Measurements from ENCODE around the gene EPB41L4A. TPM values are rescaled to one million over a fixed set of nuclear protein-coding genes. Genes with fewer than 3 reads are reported as not detected.
A peak's percentile ranks its signal among the peaks of the same experiment; 100 is the strongest.

Gene EPB41L4A
- polyA plus RNA-seq, 1 donor from 2014 or later: 7.4 TPM

DNA sequence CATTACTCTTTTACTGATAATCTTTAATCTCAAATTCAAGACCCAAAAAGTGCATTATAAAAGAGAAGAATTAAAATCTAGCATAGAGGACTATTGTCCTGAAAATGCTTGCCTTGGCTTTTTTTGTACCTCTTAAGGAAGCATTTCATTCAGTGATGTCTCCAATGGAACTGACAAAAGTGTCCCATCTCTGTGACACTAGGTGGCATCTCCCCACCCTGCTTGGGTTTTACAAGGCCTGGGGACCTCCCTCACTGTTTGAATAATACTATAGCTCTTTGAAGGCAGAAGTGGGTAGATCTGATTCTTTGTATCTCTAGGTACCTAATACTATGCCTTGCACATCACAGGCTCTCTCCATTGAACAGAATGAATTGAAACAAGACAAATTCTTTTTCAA, 180.6 kb downstream of the EPB41L4A start:
- Histone ChIP-seq H3K9ac (ENCODE audit: low read length) (no peak overlapping the region), H4K20me1 (ENCODE audit: insufficient read depth) (no peaks in the 10 kb centered on the region), H3K4me2 (ENCODE audit: low read length) (no peak overlapping the region), H3K27me3 (ENCODE audit: insufficient read depth, low read depth, low read length) (no peaks in the 10 kb centered on the region), H3K4me3 (ENCODE audit: low read length) (no peak overlapping the region), H3K9me3 (ENCODE audit: low read length) (no peaks in the 10 kb centered on the region), H3K27ac (ENCODE audit: low read length) (no peak overlapping the region), H3F3A (ENCODE audit: insufficient read depth, low read length, poor library complexity, severe bottlenecking) (no peaks in the 10 kb centered on the region), H3K36me3 (ENCODE audit: insufficient read depth, low read length) (no peaks in the 10 kb centered on the region), H2AFZ (ENCODE audit: low read depth, low read length) (no peak overlapping the region), H3K79me2 (replicated peaks; ENCODE audit: insufficient read depth, low read length) (no peaks in the 10 kb centered on the region), H3K9me2 (ENCODE audit: insufficient read depth, low read length) (no peaks in the 10 kb centered on the region)
- TF ChIP-seq, protein P1, sequence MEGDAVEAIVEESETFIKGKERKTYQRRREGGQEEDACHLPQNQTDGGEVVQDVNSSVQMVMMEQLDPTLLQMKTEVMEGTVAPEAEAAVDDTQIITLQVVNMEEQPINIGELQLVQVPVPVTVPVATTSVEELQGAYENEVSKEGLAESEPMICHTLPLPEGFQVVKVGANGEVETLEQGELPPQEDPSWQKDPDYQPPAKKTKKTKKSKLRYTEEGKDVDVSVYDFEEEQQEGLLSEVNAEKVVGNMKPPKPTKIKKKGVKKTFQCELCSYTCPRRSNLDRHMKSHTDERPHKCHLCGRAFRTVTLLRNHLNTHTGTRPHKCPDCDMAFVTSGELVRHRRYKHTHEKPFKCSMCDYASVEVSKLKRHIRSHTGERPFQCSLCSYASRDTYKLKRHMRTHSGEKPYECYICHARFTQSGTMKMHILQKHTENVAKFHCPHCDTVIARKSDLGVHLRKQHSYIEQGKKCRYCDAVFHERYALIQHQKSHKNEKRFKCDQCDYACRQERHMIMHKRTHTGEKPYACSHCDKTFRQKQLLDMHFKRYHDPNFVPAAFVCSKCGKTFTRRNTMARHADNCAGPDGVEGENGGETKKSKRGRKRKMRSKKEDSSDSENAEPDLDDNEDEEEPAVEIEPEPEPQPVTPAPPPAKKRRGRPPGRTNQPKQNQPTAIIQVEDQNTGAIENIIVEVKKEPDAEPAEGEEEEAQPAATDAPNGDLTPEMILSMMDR (IDR thresholded peaks at IDR 0.05; ENCODE audit: poor library complexity, severe bottlenecking): peak; percentile 19
- peak; percentile 22 for TF ChIP-seq RAD21 (conservative IDR thresholded peaks at IDR 0.05)
- no peak for TF ChIP-seq REST (IDR thresholded peaks at IDR 0.05; ENCODE audit: borderline replicate concordance)
- no peak for TF ChIP-seq EZH2 (IDR thresholded peaks at IDR 0.05; ENCODE audit: borderline replicate concordance, insufficient read depth, low read length, poor library complexity, severe bottlenecking)
- TF ChIP-seq MXI1 (conservative IDR thresholded peaks at IDR 0.05; ENCODE audit: poor library complexity, severe bottlenecking): no peak

GRCh38 chr5:112237456-112237855, 181.6 kb downstream of the EPB41L4A start:
- Histone ChIP-seq H3K9ac (ENCODE audit: low read length) (no peak overlapping the region), H3K9me3 (ENCODE audit: low read length) (no peaks in the 10 kb centered on the region), H3K27ac (ENCODE audit: low read length) (no peak overlapping the region), H3K4me3 (ENCODE audit: low read length) (no peak overlapping the region), H3K4me2 (ENCODE audit: low read length) (no peak overlapping the region), H3K36me3 (ENCODE audit: insufficient read depth, low read length) (no peaks in the 10 kb centered on the region), H3K79me2 (replicated peaks; ENCODE audit: insufficient read depth, low read length) (no peaks in the 10 kb centered on the region), H2AFZ (ENCODE audit: low read depth, low read length) (no peak overlapping the region), H4K20me1 (ENCODE audit: insufficient read depth) (no peaks in the 10 kb centered on the region), H3F3A (ENCODE audit: insufficient read depth, low read length, poor library complexity, severe bottlenecking) (no peaks in the 10 kb centered on the region), H3K9me2 (ENCODE audit: insufficient read depth, low read length) (no peaks in the 10 kb centered on the region), H3K27me3 (ENCODE audit: insufficient read depth, low read depth, low read length) (no peaks in the 10 kb centered on the region)
- TF ChIP-seq, protein P1 (IDR thresholded peaks at IDR 0.05; ENCODE audit: poor library complexity, severe bottlenecking): no peak
- no peak for TF ChIP-seq TAF1 (IDR thresholded peaks at IDR 0.05; ENCODE audit: low read depth)
- TF ChIP-seq MXI1 (conservative IDR thresholded peaks at IDR 0.05; ENCODE audit: poor library complexity, severe bottlenecking): no peak
- no peak for TF ChIP-seq EP300 (conservative IDR thresholded peaks at IDR 0.05; ENCODE audit: poor library complexity, severe bottlenecking)
- TF ChIP-seq REST (IDR thresholded peaks at IDR 0.05; ENCODE audit: borderline replicate concordance): no peak
- no peak for TF ChIP-seq SMC3 (conservative IDR thresholded peaks at IDR 0.05; ENCODE audit: poor library complexity)
- no peak for TF ChIP-seq RAD21 (conservative IDR thresholded peaks at IDR 0.05)
- TF ChIP-seq POLR2AphosphoS5 (IDR thresholded peaks at IDR 0.05): no peak
- TF ChIP-seq EZH2 (IDR thresholded peaks at IDR 0.05; ENCODE audit: borderline replicate concordance, insufficient read depth, low read length, poor library complexity, severe bottlenecking): no peak

Measured in neural cell (in vitro differentiated cells).